Body of pancreas (tissue), 4 donors: ENCODE results near the gene RRM1.

Experiments
- POLR2A ChIP-seq, 3 donors: fragments of 450-650 bp; IDR thresholded peaks; one replicate each; pipeline ENCODE4 v1.6.1; 2016; ENCODE audit warnings: antibody characterized with exemption in 3 of 3, mild to moderate bottlenecking in 2 of 3
- TF ChIP-seq, protein P1 (sequence below), 7 experiments: fragments of 450-650 bp in 4 of 7; fragments of 200-600 bp in 3 of 7; sonication (generic) in 3 of 7; IDR thresholded peaks; one replicate each; pipeline ENCODE4 v1.5.1; 2016 to 2019; ENCODE audit warnings: antibody characterized with exemption in 7 of 7

DNA sequence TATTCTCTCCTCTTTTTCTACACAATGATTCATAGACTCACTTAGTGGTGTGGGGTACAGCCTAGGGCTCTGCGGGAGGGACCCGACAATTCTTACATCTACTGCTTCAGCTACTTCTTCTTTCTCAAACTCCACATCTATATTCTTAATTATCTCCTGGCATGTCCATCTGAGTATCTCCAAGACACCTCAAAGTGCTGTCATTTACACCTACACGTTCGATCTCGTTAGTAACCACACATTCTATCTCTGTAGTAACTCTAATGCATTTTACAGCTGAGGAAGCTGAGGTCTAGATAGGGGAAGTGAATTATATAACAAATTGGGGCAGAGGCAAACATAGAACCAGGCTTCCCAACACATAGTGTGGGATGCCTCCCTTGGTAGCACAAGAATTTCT, 27.7 kb upstream of the RRM1 start:
- TF ChIP-seq, protein P1, sequence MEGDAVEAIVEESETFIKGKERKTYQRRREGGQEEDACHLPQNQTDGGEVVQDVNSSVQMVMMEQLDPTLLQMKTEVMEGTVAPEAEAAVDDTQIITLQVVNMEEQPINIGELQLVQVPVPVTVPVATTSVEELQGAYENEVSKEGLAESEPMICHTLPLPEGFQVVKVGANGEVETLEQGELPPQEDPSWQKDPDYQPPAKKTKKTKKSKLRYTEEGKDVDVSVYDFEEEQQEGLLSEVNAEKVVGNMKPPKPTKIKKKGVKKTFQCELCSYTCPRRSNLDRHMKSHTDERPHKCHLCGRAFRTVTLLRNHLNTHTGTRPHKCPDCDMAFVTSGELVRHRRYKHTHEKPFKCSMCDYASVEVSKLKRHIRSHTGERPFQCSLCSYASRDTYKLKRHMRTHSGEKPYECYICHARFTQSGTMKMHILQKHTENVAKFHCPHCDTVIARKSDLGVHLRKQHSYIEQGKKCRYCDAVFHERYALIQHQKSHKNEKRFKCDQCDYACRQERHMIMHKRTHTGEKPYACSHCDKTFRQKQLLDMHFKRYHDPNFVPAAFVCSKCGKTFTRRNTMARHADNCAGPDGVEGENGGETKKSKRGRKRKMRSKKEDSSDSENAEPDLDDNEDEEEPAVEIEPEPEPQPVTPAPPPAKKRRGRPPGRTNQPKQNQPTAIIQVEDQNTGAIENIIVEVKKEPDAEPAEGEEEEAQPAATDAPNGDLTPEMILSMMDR (IDR thresholded peaks at IDR 0.05) = no peak
- no peak for TF ChIP-seq POLR2A (IDR thresholded peaks at IDR 0.05)
